GM21576 (cell line): ENCODE data around the gene CASQ2.
"Not testable (repeated sequence)": the region's sequence is repeated elsewhere in the genome, so short reads cannot be mapped to it uniquely, and the experiment has no call there.

Experiments
- ATAC-seq: cut with Tn5 transposase; IDR thresholded peaks from one replicate; pipeline ENCODE4 v1.9.1; 2021; ENCODE audit warnings: mild to moderate bottlenecking, moderate library complexity; ENCODE audit not compliant: unreplicated experiment

The CASQ2 gene

GRCh38 chr1:115781343-115781742 is 12.8 kb upstream of the CASQ2 start:
- ATAC-seq: no peak

DNA sequence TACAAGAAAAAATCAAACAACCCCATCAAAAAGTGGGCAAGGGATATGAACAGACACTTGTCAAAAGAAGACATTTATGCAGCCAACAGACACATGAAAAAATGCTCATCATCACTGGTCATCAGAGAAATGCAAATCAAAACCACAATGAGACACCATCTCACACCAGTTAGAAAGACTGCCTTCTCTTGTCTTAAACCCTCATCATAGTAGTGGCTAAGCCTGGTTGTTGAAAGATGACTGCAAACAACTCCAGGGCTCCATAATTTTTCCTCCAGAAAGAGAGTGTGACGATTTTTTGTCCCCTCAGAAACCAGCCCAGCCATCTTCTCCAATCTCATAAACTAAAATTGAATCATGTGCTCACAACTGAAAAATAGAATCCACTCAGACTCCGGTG is 12.1 kb upstream of the CASQ2 start:
- ATAC-seq: not testable (repeated sequence)

DNA sequence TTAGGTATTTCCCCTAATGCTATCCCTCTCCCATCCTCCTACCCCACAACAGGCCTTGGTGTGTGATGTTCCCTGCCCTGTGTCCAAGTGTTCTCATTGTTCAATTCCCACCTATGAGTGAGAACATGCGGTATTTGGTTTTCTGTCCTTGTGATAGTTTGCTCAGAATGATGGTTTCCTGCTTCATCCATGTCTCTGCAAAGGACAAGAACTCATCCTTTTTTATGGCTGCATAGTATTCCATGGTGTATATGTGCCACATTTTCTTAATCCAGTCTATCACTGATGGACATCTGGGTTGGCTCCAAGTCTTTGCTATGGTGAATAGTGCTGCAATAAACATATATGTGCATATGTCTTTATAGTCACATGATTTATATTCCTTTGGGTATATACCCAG is 10.6 kb upstream of the CASQ2 start:
- ATAC-seq: not testable (repeated sequence)

- ATAC-seq: peak; percentile 83
These were observed 3.4 kb upstream of the CASQ2 start for GRCh38 chr1:115771847-115772457.

DNA sequence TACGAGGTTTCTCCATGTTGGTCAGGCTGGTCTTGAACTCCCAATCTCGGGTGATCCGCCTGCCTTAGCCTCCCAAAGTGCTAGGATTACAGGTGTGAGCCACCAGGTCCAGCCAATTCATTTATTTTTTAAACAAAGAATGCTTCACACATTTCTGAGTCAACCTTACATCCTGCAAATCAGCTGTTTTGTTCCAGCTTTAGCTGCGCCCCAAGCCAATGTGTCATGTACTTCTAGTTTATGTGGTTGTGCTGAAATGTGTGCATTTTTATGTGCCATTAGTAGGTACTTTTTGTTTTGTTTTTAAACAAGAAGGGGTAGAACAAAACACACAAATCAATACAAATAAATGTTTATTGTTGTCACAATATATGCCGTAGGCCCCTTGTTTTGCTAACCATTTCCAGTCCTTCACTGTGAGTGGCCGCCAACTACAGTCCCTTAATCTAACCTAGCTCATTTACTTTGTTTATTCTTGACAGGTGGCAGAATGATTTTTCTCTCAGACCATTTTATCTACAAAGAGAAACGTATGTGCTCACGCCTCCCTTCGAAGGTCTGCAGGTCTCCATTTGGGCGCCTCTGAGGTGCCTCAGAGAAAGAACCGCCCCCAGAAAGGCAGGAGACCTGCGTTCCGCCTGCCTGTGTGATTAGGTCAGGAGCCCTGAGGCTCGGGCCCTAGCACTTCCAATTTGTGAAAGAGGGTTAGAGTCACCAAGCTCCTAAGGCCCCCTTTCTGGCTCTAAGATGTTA is 2.8 kb upstream of the CASQ2 start:
- no peak for ATAC-seq

DNA sequence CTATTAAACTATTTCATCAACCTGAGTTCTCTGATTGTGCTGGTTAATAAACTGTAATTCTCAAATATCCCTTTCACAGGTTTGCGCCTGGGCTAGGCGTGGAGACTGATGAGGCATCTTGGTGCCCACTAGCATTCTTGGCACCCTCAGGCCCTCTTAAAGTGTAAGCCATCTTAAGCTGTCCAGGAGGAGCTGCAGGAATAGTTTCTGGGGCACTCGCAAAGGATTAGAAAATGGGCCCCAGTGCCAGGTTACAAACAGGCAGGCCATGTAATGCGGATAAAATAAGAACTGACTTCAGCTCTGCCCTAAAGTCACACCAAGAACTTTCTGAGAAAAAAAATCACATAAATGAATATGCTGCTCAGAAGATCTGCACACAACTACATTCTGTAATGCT is 1.1 kb downstream of the CASQ2 start:
- ATAC-seq: no peak

DNA sequence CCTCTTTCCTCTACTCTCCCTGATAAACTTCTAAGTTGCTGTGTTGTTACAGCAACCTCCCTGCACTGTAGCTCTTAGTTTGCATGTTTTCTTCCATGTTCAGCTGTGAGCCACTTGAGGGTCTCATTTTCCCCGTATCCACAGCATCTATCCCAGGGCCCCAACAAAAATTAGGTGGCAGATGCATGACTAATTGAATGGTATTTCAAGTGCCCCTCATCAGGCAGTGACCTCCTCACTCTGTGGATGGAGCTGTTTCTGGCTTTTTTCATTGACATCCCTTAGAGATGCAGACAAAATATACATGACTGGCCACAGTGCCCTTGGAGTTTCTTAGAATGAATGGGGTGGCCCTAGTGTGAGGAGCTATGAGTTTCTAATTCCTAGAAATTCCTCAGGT is 3.4 kb downstream of the CASQ2 start:
- no peak for ATAC-seq

- ATAC-seq: no peak
These were observed 4.0 kb downstream of the CASQ2 start for GRCh38 chr1:115764541-115764940.

- no peak for ATAC-seq
These were observed 5.7 kb downstream of the CASQ2 start for GRCh38 chr1:115762779-115763178.

DNA sequence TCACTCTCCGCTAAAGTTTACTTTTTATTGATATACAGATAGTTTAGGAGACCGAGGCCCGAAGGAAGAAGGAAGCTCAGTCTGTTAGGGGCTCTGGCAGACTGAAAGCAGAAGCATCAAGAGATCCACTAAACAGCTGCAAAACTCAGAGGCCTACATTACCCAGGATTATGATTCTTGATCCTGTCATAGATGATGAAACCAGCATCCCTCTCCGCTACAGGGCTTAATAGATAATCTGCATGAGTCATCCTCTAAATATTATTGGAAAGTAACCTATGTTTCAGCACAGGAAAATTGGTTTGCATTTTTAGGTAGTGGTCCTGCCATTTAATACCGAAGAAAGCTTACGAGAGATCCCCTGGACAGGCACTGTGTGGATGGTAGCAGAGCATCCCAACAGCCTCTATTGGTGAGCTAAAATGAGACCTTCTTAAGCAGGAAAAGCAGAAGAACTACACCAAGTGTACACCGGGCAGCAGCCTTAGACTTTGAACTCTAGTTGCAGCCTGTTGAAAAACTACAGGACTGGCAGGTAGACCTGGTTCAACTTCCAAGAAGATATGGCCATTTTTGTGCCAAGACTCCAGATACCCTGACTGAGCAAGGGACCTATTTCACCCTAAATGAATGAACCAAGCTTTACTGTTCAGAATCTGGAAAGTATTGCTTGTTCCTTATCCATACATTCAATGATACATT is 6.8 kb downstream of the CASQ2 start:
- no peak for ATAC-seq

GRCh38 chr1:115757856-115758255 is 10.7 kb downstream of the CASQ2 start:
- ATAC-seq: no peak

DNA sequence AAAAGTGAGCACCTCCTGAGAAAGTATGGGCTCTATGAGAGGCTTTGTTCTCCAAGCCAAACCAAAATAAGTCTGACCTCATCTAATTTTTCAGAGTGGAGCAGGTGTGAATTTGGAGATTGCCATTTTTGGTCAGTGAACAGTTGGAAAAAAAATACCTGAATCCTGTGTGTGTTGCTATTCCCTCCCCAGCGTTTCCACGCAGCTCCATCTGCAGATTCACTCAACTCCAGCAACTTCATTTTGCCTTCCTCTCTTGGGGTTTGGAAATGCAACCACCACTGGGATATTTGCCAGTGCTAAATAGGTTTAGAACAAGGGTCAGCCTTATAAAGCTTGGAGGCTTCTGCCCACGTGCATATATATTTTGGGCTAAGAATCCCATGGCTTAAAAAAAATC is 11.2 kb downstream of the CASQ2 start:
- no peak for ATAC-seq

GRCh38 chr1:115755456-115756370 is 12.8 kb downstream of the CASQ2 start:
- no peak for ATAC-seq

DNA sequence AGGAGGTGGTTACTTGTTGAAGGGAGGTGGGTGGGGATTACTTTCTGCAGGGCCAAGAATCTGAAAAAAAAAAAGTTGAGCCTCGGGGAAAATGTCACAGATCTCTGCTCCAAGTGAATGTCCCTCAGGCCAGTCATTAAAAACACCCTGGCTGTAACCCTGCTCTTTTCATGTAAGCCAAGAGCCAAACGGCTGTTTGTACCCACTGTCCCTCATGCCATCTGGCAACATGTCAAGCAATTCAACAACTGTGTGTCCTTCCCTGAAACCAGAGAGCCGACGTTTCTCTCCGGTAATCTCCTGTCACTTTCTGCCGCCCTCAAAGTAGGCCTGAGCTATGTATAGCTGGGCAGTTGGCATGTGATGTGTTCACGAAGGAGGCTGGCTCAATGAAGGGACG is 14.7 kb downstream of the CASQ2 start:
- ATAC-seq: no peak

DNA sequence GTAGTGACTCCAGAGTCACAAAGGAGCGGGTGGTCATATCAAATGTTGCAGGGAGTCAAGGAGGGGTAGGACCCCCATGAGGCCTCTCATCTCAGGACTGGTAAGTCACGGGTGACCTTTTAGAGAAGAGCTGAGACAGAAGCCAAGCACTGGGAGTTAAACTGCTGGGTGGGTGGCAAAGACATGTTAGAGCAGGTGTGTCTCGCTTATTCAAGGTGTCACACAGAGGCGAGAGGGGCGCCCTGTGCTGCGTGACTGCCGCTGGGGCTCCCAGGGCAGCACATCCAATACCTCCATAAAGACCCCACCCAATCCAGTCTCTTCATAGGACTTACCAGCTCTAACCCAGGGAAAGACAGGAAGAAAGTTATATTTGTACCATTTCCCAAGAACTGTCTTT is 15.2 kb downstream of the CASQ2 start:
- ATAC-seq: no peak

DNA sequence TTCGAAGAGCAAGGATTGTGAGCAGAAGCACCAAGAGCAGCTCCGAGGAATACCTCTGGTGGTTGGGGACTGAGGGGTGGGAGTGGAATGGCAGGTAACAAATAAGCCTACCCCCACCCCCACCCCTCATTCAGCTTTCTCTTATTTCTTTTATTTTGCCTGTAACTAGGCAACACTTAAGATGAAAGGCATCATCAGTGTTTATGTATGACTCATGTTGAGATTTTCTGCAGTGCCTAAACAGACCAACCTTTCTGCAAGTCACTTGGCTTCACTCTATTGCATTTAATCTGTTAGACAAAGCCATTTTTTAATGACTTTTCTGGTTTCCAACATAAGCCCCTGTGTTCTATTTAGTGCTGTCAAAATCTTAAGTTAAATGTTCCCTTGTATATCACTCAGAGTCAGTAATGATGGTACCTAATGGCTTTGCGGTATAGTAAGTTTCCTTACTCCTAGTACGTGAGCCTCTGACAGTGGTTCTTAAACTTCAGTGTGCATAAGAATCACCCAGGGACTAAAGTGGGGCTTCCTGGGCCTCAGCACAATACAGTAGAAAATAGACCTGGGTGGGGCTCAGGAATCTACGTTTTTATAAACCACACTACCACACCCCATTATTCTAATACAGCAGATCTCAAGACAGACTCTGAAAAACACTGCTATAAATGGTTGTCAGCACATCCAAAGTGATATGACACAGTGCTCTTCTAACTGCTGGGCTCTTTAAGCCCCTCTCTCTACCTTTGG is 19.9 kb downstream of the CASQ2 start:
- ATAC-seq: no peak

DNA sequence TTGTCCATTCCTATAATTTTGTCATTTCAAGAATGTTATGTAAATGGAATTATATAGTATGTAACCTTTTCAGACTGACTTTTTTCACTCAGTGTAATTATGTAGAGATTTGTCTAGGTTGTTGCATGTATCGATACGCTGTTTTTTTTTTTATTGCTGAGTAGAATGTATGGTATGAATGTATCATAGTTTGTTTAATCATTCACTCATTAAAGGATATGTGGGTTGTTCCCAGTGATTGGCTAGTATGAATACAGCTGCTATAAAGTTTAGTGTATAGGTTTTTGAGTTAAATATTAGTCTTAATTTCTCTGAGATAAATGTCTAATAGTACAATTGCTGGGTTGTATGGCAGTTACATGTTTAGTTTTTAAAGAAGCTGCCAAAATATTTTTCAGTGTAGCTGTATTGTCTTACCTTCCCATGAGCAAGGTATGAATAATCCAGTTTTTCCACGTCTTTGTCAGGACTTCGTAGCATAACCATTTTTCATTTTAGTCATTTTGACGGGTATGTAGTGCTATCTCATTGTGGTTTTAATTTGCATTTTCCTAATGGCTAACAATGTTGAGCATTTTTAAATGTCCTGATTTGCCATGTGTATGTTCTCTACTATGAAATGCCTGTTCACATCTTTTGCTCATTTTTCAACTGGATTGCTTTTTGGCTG is 22.4 kb downstream of the CASQ2 start:
- ATAC-seq: no peak

DNA sequence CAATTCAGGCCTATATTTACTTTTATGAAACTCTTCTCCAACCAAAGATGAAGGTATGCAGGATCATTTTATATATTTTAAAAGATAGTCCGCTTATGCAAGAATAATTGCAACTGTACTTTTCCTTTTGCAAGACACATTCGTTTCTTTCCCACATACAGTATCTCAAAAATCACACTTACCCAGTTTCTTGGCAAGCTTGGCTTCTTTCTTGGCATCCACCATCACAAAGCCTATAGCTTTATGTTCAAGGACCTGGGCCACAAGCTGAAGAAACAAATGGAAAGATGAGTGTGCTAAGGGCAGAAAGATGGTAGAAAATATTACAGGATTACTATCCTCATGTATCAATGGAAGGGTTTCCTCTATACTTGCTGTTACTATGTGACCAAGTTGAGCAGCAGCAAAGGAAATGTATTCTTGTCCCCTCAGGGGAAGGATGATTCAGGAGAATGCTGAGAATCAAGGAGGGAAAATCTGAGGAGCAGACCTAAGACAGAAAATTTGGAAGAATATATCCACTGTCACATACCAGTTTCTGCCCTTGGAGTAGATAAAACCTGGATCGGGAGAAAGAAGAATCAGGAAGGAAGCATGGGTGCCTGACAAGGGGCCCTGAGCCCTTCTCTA is 23.8 kb downstream of the CASQ2 start:
- ATAC-seq: no peak

GRCh38 chr1:115740811-115741210 is 27.7 kb downstream of the CASQ2 start:
- ATAC-seq: no peak
